Vagina (tissue), 2 donors: ENCODE measurements around the gene NOTCH4. TPM values are rescaled to one million over a fixed set of nuclear protein-coding genes. Genes with fewer than 3 reads are reported as not detected.
"Not testable (repeated sequence)": the region's sequence is repeated elsewhere in the genome, so short reads cannot be mapped to it uniquely, and the experiment has no call there.

Experiments
- DNase-seq, 2 donors: peaks; one replicate each; pipeline ENCODE4 v3.0.0-alpha.2; 2017; ENCODE audit errors: extremely low spot score in 2 of 2
- H3K27ac ChIP-seq: fragments of 200-600 bp; sonication (generic); one replicate; pipeline ENCODE4 v1.5.1; 2019
- H3K27me3 ChIP-seq: fragments of 200-600 bp; sonication (generic); one replicate; pipeline ENCODE4 v1.5.1; 2019
- H3K36me3 ChIP-seq, 2 donors: fragments of 200-600 bp; sonication (generic); one replicate each; pipeline ENCODE4 v1.5.1; 2017 to 2019
- H3K4me1 ChIP-seq: fragments of 200-600 bp; sonication (generic); one replicate; pipeline ENCODE4 v1.5.1; 2019
- H3K4me3 ChIP-seq, 2 donors: fragments of 200-600 bp; sonication (generic); 1 replicate in 1 of 2; 2 replicates in 1 of 2; pipeline ENCODE4 v1.5.1; 2016 to 2019
- H3K9me3 ChIP-seq: fragments of 200-600 bp; sonication (generic); one replicate; pipeline ENCODE4 v1.5.1; 2019
- CTCF ChIP-seq, 3 experiments: fragments of 450-650 bp in 2 of 3; fragments of 200-600 bp in 1 of 3; sonication (generic) in 1 of 3; IDR thresholded peaks; one replicate each; pipeline ENCODE4 v1.5.1; 2017 to 2019; ENCODE audit warnings: antibody characterized with exemption in 3 of 3, mild to moderate bottlenecking in 2 of 3, moderate library complexity in 2 of 3
- POLR2A ChIP-seq, 2 donors: fragments of 450-650 bp; IDR thresholded peaks; one replicate each; pipeline ENCODE4 v1.6.1; 2017; ENCODE audit warnings: antibody characterized with exemption in 2 of 2, mild to moderate bottlenecking in 2 of 2, moderate library complexity in 2 of 2
- POLR2AphosphoS5 ChIP-seq, 2 donors: sonication (generic); formaldehyde crosslinking; IDR thresholded peaks; one replicate each; pipeline ENCODE4 v1.9.0; 2017; ENCODE audit warnings: antibody characterized with exemption in 2 of 2, mild to moderate bottlenecking in 2 of 2, low read depth in 1 of 2; ENCODE audit not compliant: insufficient read depth in 1 of 2
- intact Hi-C: fragments of 100-400 bp; cut with DNase I; formaldehyde crosslinking; loops from one replicate; pipeline ENCODE4 v1.15.1; 2023
- total RNA-seq: library from RNA; depleted of rRNA; stranded (reverse); fragments of >200 nt; gene quantifications from one replicate; pipeline ENCODE4 v1.2.3, GENCODE V29; 2016

NOTCH4 gene
- 18.2 TPM for total RNA-seq

DNA sequence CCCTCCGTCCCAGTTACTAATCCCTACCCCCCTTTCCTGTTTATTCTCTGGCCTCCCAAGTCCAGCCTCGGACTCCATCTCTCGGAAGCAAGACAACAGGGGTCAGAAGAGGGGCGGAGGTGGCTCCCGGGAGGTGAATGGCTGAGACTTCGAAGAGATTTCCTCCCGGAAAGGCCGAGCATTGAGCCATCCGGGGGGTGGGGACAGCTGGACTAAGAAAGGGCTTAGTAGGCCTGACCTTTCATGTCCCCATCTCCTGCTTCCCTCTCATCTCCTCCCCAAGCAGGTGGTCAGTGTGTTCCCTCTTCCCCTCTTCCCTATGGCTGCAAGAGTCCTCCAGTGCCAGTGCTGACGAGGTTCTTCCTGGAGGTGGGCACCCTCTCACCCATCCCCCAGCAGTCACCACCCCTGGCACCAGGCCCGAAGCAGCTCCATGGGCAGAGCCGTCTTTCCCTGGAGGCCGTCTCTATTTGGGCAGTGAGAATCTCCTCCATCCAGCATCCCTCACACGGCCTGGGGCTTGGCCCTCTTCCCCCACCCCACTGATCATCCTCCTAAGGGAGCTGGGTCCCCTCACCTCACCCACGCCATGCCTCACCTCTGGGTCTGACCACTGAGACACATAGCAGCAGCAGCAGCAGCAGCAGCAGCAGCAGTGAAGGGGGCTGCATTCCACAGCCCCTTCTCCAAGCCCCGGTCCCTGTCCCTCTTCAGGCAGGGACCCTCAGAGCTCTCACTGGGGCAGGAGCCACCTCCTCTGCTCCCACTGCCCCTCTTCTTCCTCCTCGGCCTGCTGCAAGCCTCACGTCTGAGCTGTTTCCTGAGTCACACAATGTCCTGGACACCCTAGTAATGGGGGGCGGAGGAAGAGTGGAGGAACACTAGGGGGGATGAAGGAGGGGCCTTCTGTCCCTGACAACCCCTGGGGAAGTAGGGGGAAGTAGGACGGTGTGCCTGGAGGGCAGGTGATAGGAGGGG lies at the start of gene NOTCH4:
NOTCH4 (minus strand) TSS at position 810 of the 978 bp plus-strand sequence; CDS start at position 671, 139 bp downstream.
- intact Hi-C loops = no loop called here
- TF ChIP-seq POLR2A (IDR thresholded peaks at IDR 0.05) (no peak), POLR2AphosphoS5 (IDR thresholded peaks at IDR 0.05; ENCODE audit: insufficient read depth in 1 of 2, low read depth in 1 of 2) (no peak), CTCF (IDR thresholded peaks at IDR 0.05) (no peak)
- Histone ChIP-seq H3K36me3 (no peaks in the 10 kb centered on the region), H3K4me1 (no peaks in the 10 kb centered on the region), H3K9me3 (no peaks in the 10 kb centered on the region), H3K27me3 (no peaks in the 10 kb centered on the region), H3K4me3 (peak within 1 kb of the TSS in 1 of 2 donors; percentile 16), H3K27ac (peak within 1 kb of the TSS; percentile 27)
- DNase-seq = no peak

GRCh38 chr6:32271429-32271828 lies 47.6 kb upstream of the NOTCH4 start:
- Histone ChIP-seq H3K4me3 (no peak overlapping the region), H3K9me3 (no peaks in the 10 kb centered on the region), H3K27ac (no peak overlapping the region), H3K27me3 (no peaks in the 10 kb centered on the region), H3K36me3 (no peaks in the 10 kb centered on the region), H3K4me1 (no peaks in the 10 kb centered on the region)
- intact Hi-C loops = no loop called here
- TF ChIP-seq POLR2AphosphoS5 (IDR thresholded peaks at IDR 0.05; ENCODE audit: insufficient read depth in 1 of 2, low read depth in 1 of 2) (no peak), CTCF (IDR thresholded peaks at IDR 0.05) (no peak), POLR2A (IDR thresholded peaks at IDR 0.05) (no peak)
- DNase-seq = no peak

DNA sequence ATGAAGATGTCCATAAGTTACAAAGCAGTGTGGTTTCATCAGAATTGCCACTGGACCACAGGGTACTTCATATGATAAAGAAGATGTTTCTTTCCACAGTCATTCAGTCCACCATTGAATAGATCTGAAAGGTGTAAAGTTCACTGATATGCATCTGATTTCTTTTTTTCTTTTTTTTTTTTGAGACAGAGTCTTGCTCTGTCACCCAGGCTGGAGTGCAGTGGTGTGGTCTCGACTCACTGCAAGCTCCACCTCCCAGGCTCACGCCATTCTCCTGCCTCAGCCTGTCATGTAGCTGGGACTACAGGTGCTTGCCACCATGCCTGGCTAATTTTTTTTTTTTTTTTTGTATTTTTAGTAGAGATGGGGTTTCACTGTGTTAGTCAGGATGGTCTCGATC lies 44.6 kb upstream of the NOTCH4 start:
- H3K4me3 ChIP-seq, H3K27me3 ChIP-seq, H3K27ac ChIP-seq, H3K36me3 ChIP-seq, H3K9me3 ChIP-seq, H3K4me1 ChIP-seq, intact Hi-C loops, DNase-seq: not testable (repeated sequence)

GRCh38 chr6:32267035-32267434 lies 43.2 kb upstream of the NOTCH4 start:
- no peaks in the 10 kb centered on the region for H3K27me3 ChIP-seq
- TF ChIP-seq POLR2A (IDR thresholded peaks at IDR 0.05) (no peak), POLR2AphosphoS5 (IDR thresholded peaks at IDR 0.05; ENCODE audit: insufficient read depth in 1 of 2, low read depth in 1 of 2) (no peak), CTCF (IDR thresholded peaks at IDR 0.05) (no peak)
- no peaks in the 10 kb centered on the region for H3K4me1 ChIP-seq
- no peaks in the 10 kb centered on the region for H3K9me3 ChIP-seq
- no peak for DNase-seq
- intact Hi-C loops = no loop called here
- no peak overlapping the region for H3K27ac ChIP-seq
- no peak overlapping the region for H3K4me3 ChIP-seq
- H3K36me3 ChIP-seq = no peaks in the 10 kb centered on the region

- H3K27me3 ChIP-seq, H3K36me3 ChIP-seq, H3K4me3 ChIP-seq, intact Hi-C loops, DNase-seq, H3K27ac ChIP-seq, H3K9me3 ChIP-seq: not testable (repeated sequence)
- peaks cover 18% of the 10 kb centered on the region for H3K4me1 ChIP-seq
Measured at GRCh38 chr6:32257262-32257661, 33.4 kb upstream of the NOTCH4 start.
